HG03442 (cell line): ENCODE data around the gene MKS1.

Source experiments
- ATAC-seq: cut with Tn5 transposase; IDR thresholded peaks from one replicate; pipeline ENCODE4 v1.9.1; 2021; ENCODE audit warnings: mild to moderate bottlenecking, moderate library complexity; ENCODE audit not compliant: unreplicated experiment

Gene MKS1

GRCh38 chr17:58170622-58171021 is 48.4 kb downstream of the MKS1 start:
- ATAC-seq, result no peak

DNA sequence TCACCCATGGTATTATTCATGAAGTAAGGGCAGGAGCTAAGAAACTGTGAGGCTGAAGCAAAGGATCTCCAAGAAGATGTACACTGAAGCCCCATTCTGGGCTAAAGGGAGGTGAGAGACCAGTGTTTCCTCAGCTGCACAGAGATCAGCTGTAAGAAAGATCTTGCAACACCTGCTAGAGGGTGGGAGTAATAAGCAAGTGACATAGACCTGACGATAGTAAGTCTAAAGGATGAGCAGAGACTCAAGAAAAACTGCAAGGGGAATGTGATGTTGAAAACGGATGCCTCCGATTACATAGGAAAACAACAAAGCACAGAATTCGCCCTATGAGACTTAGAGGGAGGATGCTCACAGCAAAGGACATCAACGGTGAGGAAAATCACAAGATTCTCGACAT is 52.4 kb downstream of the MKS1 start, which contains the start of gene OR4D2:
Gene OR4D2 (plus strand): TSS at position 301 of the 400 bp plus-strand sequence. CDS start 2,674 bp downstream, outside the sequence.
- no peak for ATAC-seq

GRCh38 chr17:58165981-58166380 is 53.1 kb downstream of the MKS1 start:
- no peak for ATAC-seq

GRCh38 chr17:58161566-58161965 is 57.5 kb downstream of the MKS1 start:
- no peak for ATAC-seq

DNA sequence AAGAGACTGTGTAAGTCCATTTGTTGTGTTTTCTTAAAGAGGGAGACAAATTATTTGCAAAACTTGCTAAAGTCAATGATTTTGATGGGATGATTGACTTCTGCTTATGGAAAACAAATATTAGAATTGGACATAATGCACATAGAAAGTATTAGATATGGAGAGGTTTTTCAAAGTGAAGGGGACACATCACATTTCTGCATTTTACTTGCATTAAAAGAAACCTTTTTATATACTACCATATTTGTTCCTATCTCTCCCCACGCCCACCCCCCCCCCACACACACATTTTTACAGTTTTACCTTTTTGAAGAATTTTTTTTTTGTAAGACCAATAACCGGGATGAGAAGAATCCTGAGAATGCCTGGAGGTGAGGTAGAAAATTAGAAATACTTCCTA is 60.9 kb downstream of the MKS1 start:
- no peak for ATAC-seq

- no peak for ATAC-seq
These were observed 61.9 kb downstream of the MKS1 start for GRCh38 chr17:58156839-58157803.
